ENCODE data around the gene OMG.

The OMG gene

DNA sequence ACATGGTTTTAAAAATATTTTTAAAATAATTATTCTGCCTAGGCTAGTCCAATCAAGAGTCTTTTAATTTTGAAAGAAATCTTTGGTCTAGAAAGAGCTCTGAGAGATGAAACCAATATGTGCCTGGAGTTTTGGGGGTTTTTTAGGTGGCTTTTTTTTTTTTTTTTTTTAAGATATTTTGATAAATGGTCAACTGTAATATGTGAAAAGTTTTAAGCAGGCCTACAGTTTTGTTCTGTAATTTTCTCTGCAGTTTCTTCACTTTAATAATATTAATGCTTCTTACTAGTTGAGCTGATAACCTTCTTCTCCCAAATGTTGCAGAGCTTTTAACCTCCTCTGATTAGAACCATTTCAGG, 45.1 kb downstream of the OMG start:
- no peak overlapping the region for H3K4me3 ChIP-seq (ENCODE audit: low read depth, low read length)
- H3K4me1 ChIP-seq, result peaks cover 12% of the 10 kb centered on the region
- H3K79me2 ChIP-seq, result no peaks in the 10 kb centered on the region
- no peak overlapping the region for H3K27ac ChIP-seq
- no peaks in the 10 kb centered on the region for H3K27me3 ChIP-seq (ENCODE audit: control insufficient read depth, insufficient read depth, low read length)
- TF ChIP-seq, protein P1, sequence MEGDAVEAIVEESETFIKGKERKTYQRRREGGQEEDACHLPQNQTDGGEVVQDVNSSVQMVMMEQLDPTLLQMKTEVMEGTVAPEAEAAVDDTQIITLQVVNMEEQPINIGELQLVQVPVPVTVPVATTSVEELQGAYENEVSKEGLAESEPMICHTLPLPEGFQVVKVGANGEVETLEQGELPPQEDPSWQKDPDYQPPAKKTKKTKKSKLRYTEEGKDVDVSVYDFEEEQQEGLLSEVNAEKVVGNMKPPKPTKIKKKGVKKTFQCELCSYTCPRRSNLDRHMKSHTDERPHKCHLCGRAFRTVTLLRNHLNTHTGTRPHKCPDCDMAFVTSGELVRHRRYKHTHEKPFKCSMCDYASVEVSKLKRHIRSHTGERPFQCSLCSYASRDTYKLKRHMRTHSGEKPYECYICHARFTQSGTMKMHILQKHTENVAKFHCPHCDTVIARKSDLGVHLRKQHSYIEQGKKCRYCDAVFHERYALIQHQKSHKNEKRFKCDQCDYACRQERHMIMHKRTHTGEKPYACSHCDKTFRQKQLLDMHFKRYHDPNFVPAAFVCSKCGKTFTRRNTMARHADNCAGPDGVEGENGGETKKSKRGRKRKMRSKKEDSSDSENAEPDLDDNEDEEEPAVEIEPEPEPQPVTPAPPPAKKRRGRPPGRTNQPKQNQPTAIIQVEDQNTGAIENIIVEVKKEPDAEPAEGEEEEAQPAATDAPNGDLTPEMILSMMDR (IDR thresholded peaks at IDR 0.05), result no peak
- no peak overlapping the region for H2AFZ ChIP-seq
- no peak overlapping the region for H3K4me2 ChIP-seq (ENCODE audit: low read length)
- H3K9me3 ChIP-seq (ENCODE audit: control insufficient read depth, low read length), result no peaks in the 10 kb centered on the region
- H3K36me3 ChIP-seq (ENCODE audit: control insufficient read depth, insufficient read depth, low read length), result no peaks in the 10 kb centered on the region
- no peak overlapping the region for H3K9ac ChIP-seq

DNA sequence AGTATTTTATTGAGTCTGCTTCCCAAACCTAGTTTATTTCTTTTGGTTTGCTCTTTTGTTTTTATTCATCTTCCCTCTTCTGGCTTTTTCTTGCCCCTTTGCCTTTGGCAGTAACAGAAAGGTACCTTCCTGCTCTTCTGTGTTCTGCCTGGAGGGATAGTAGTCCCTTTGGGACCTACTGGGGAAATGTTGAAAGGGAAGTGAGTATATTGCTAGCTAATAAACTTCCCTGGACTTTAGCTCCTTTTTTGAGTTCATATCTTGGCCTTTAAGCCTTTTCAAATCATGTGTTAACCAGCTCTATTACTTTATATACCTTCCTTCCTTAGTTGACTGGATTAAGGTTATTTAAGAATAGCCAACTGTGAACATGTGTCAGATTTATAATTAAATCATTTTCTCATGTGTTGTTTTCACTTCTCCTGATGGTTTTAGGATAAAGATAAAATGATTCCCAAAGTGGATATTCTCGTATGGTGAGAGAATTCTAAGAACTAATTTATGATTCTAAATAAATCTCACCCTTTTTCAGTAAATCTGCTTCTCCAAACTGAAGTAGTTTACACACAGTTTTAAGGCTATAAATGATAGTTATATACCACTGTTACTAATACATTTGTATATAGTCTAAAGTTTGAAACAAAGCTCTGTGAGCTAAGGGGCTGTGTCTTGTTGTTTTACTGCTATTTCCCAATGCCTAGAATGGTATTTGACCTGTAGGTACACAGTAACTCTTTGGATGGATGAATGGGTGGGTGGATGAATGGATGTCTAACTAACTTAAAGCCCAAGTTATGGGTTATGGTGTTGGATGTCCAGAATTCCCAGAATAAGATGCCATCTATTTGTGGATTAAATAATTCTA, 45.7 kb downstream of the OMG start:
- Histone ChIP-seq H3K27me3 (ENCODE audit: control insufficient read depth, insufficient read depth, low read length) (no peaks in the 10 kb centered on the region), H3K27ac (no peak overlapping the region), H3K4me3 (ENCODE audit: low read depth, low read length) (no peak overlapping the region), H2AFZ (no peak overlapping the region), H3K4me1 (peaks cover 18% of the 10 kb centered on the region), H3K79me2 (no peaks in the 10 kb centered on the region), H3K9ac (no peak overlapping the region), H3K4me2 (ENCODE audit: low read length) (no peak overlapping the region), H3K36me3 (ENCODE audit: control insufficient read depth, insufficient read depth, low read length) (no peaks in the 10 kb centered on the region), H3K9me3 (ENCODE audit: control insufficient read depth, low read length) (no peaks in the 10 kb centered on the region)
- TF ChIP-seq, protein P1 (IDR thresholded peaks at IDR 0.05), result no peak

DNA sequence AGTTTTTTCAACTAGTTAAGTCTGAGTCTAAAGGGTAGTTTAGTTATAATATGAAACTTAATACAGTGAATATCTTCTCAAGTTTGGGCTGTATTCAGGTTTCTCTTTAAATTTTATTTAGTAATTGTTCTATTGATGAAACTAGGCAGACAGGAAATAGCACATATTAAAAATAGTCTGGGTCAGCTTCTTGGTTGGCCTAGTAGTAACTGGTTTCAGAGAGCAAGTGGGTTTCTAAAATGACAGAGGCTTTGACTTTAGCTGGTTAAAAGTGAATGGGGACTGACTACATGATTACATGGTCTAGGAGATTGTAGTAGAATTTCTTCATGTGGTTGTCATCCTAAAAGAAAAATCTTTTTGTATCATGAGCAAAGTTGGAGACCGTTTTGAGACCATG, 46.8 kb downstream of the OMG start:
- Histone ChIP-seq H3K27ac (no peak overlapping the region), H3K79me2 (no peaks in the 10 kb centered on the region), H3K27me3 (ENCODE audit: control insufficient read depth, insufficient read depth, low read length) (no peaks in the 10 kb centered on the region), H3K9ac (no peak overlapping the region), H2AFZ (no peak overlapping the region), H3K36me3 (ENCODE audit: control insufficient read depth, insufficient read depth, low read length) (no peaks in the 10 kb centered on the region), H3K4me3 (ENCODE audit: low read depth, low read length) (no peak overlapping the region), H3K4me2 (ENCODE audit: low read length) (no peak overlapping the region), H3K4me1 (peaks cover 29% of the 10 kb centered on the region), H3K9me3 (ENCODE audit: control insufficient read depth, low read length) (no peaks in the 10 kb centered on the region)
- TF ChIP-seq, protein P1 (IDR thresholded peaks at IDR 0.05), result no peak

DNA sequence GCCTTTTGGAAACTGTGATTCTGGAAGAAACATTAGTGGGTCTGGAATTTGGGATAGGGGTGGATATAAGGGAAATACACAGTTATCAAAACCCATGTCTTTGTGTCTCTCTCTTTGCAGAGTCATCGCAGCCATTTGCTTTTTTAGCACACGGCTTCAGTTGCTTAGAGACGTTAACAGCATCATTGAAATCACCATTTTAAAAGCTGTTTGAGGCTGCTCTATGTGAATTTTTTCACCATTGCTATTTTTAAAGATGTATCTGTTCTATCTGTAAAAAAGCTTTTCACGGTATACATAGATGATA, 47.3 kb downstream of the OMG start:
- TF ChIP-seq, protein P1 (IDR thresholded peaks at IDR 0.05), result no peak
- H3K36me3 ChIP-seq (ENCODE audit: control insufficient read depth, insufficient read depth, low read length), result no peaks in the 10 kb centered on the region
- no peaks in the 10 kb centered on the region for H3K27me3 ChIP-seq (ENCODE audit: control insufficient read depth, insufficient read depth, low read length)
- H3K9ac ChIP-seq, result no peak overlapping the region
- peaks cover 30% of the 10 kb centered on the region for H3K4me1 ChIP-seq
- no peak overlapping the region for H3K27ac ChIP-seq
- no peaks in the 10 kb centered on the region for H3K9me3 ChIP-seq (ENCODE audit: control insufficient read depth, low read length)
- H3K79me2 ChIP-seq, result no peaks in the 10 kb centered on the region
- no peak overlapping the region for H3K4me2 ChIP-seq (ENCODE audit: low read length)
- H2AFZ ChIP-seq, result no peak overlapping the region
- H3K4me3 ChIP-seq (ENCODE audit: low read depth, low read length), result no peak overlapping the region
